T-helper 1 cell (primary cell): ENCODE results near the gene TBC1D10A.
"Not testable (repeated sequence)": the region's sequence is repeated elsewhere in the genome, so short reads cannot be mapped to it uniquely, and the experiment has no call there.

Source experiments
- DNase-seq, 5 donors: peaks; one replicate each; pipeline ENCODE4 v3.0.0-alpha.2; 2012 to 2020

The TBC1D10A gene

DNA sequence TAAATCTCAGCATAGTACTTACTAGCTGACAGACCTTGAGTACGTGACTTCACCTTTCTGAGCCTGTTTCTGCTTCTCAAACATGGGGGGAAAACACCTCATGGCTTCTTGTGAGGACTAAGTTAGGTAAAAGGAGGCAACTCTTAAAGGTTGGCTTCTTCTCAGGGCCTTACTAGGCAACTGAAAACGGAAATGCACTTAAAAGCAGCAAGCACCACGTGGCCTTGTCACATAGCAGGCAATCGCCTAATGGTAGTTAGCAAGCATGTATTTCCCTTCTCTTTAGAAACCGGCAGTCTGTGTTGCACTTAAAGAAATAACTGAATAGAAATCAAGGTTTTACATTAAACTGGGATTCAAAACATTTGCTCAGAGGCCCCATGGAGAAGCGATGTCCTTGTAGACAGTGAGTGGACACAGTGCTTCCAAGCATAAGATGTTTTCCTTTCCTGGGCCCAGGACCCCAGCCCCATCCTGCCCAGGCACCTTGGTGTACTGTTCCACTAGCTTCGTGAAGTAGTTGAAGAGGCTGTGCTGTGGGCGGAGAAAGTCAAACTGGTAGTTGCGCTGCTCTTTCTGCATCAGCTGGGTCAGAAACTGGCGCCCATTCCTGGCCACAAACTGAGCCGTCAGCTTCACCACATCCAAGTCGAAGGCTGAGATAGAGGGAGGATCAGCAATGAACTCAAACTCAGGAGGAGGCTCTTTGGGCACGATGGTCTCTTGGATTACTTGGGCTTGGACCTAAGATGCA is 17.9 kb upstream of the TBC1D10A start:
- DNase-seq = peak in 1 of 5 donors; percentile 53

DNA sequence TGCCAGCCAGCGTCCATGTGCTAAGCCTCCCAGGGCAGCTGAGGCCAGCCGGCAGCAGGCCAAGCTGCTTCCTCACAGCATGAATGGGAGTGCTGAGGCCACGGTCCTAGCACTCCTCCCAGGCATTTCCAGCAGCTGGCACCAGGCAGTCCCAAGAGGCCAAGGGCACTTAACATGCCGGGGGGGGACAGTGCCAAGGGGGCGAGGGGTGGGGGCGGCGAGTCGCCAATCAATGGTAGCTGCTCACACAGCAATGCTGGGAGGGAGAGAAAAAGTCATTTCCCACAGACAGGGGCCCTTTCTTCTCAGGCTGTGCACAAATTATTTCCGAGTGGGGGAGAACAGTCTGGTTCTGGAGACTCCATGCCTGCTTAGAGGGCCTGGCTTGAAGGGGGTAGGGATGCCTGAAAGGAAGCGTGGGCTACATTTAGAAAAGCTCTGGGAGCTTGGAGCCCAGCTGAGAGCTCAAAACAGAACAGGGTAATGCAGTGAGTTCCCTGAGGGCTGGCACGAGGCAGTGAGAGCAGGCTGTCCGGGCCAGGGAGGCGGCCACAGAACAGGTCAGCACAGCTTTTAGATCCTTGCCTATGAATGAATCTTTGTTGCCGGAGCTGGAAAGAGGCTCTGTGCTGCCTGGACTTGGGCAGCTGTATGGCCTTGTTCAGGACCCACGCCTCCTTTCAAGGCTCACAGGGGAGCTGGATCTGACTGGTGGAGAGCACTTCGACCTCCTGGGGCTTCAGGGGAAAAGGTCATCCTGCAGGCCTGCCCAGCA is 14.4 kb upstream of the TBC1D10A start:
- no peak for DNase-seq

GRCh38 chr22:30338802-30339201 is 12.1 kb upstream of the TBC1D10A start:
- DNase-seq = no peak

GRCh38 chr22:30338341-30338740 is 11.6 kb upstream of the TBC1D10A start:
- not testable (repeated sequence) for DNase-seq

DNA sequence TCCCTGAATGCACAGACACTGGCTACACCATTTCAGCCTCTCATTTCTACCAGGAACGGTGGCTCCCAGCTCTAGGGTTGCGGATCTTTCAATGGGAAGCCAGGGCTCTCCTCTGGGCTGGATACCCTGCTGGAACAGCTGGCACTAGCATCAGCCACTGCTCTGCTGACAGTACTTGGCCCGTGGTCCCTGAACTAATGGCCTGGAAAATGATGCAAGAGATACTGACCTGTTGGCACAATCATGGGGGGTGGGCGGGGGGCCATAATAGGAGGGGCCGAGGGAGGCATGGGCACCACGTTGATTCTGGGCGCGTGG is 10.7 kb upstream of the TBC1D10A start:
- no peak for DNase-seq

- no peak for DNase-seq
Observed at GRCh38 chr22:30336752-30337460, 10.2 kb upstream of the TBC1D10A start.

- DNase-seq = no peak
Observed at GRCh38 chr22:30335236-30335635, 8.5 kb upstream of the TBC1D10A start.

- DNase-seq = no peak
Observed at GRCh38 chr22:30334646-30335045, 7.9 kb upstream of the TBC1D10A start.

GRCh38 chr22:30333707-30334087 is 7.0 kb upstream of the TBC1D10A start:
- DNase-seq = no peak

- no peak for DNase-seq
Observed at GRCh38 chr22:30332994-30333706, 6.4 kb upstream of the TBC1D10A start.

- no peak for DNase-seq
Observed at GRCh38 chr22:30332551-30332950, 5.8 kb upstream of the TBC1D10A start.

DNA sequence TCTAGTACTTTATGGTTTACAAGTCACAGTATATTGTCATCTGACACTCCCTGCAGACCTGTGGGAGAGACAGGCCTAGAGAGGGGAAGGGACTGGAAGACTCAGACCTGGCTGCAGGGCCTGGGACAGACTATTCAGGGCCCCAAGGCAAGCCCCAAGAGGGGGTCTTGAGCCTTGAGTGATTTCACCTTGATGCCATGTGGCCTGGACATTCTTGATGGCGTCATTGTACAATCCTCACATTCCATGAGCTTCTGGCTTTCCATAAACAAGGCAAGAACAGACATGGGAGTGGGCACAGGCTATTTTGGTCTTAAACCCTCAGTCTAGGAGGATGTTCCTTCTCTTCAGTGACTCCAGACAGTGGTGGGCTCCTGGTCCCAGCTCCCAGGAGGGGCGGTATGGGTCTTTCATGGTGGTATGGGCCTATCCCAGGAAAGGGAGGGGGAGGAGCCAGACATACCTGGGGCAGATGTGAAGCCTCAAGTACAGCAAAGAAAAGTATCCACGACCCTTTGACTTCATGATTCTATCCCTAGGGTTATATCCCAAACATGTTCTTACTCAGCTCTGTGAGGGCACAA is 1.8 kb upstream of the TBC1D10A start:
- DNase-seq = no peak

- DNase-seq = no peak
Observed at GRCh38 chr22:30327864-30328345, 1.2 kb upstream of the TBC1D10A start.

DNA sequence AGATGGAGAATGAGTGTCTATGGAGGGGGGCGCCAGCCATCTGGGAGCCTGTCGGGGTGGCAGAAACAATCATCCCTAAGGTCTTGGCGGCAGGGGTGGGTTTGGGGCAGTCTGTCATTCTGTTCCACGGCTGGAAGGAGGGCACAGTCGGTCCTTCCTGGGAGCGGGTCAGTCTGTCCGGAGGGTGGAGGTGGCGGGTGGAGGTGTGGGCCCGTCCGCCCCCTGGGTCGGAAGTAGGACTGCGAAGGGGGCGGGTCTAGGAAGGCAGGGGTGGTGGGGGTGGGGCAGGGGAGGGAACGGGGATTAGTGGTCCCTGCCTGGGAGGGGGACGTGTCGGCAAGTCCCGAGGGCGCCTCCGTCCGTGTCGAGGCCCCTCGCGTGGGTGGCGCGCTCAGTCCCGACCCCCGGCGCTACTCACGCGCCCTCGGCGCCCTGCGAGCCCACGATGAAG is 461 bp downstream of the TBC1D10A start:
- peak in 2 of 5 donors; percentile 15 to 31 for DNase-seq

- DNase-seq = no peak
Observed at GRCh38 chr22:30325724-30326254, 952 bp downstream of the TBC1D10A start.

- no peak for DNase-seq
Observed at GRCh38 chr22:30325065-30325720, 1.5 kb downstream of the TBC1D10A start.

GRCh38 chr22:30324014-30324730 is 2.6 kb downstream of the TBC1D10A start:
- DNase-seq = peak in 1 of 5 donors; percentile 53

- DNase-seq = no peak
Observed at GRCh38 chr22:30323246-30323645, 3.5 kb downstream of the TBC1D10A start.

DNA sequence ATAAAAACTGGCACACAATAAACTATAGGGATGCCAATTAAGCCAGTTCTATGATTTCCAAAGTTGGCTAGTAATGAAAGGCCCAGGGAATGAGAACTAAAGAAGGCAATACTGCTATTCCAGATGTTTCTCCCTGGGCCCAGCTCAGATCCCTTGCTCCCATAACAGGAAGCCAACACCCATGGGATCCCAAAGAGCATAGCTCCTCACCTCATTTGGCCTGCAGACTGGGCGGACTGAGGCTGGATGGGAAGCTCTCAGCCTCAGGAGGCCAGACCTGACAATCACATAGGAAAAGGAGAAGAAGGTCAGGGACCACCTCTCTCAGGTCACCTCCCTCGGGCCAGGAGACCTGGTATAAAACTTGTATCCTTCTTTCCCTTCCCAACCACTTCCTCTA is 5.3 kb downstream of the TBC1D10A start:
- no peak for DNase-seq

DNA sequence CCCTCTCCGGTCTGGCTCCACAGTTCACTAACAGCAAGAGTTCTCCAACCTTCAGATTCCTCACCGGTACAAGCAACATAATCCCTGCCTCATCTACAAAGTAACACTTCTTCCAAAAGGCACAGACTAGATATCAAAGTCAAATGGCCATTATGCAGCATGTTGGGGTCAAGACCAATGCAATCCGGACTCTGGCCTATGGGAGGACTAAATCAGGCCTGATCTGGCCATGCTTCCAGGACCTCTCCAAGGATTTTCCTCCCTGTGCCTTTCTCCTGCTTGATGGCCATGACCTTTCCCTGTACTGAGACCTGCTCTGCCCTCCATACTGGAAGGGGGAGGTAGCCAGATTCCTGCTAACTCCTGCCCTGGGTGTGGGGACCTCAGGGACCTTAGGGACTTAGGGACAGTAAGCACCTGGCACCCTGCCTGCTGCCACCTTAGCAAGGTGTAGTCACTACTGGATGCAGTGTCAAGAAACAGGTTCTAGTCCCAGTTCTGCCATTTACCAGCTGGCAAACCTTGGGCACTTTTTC is 6.7 kb downstream of the TBC1D10A start:
- DNase-seq = no peak
